HG03060 (cell line): ENCODE measurements around the gene EDC4.
"Not testable (repeated sequence)": the region's sequence is repeated elsewhere in the genome, so short reads cannot be mapped to it uniquely, and the experiment has no call there.

Source experiments
- ATAC-seq: cut with Tn5 transposase; IDR thresholded peaks from one replicate; pipeline ENCODE4 v1.9.1; 2021; ENCODE audit warnings: low read depth, moderate number of reproducible peaks; ENCODE audit not compliant: unreplicated experiment

Gene EDC4

GRCh38 chr16:67872631-67873434 lies at the start of gene EDC4:
Gene EDC4 (plus strand): TSS chr16:67873052. CDS start chr16:67873262, 210 bp downstream.
- peak; percentile 37 for ATAC-seq

- ATAC-seq = no peak
These were observed 47.7 kb upstream of the EDC4 start for GRCh38 chr16:67825119-67825518.

GRCh38 chr16:67825906-67826305 lies 46.9 kb upstream of the EDC4 start:
- ATAC-seq = no peak

GRCh38 chr16:67828651-67829050 lies 44.2 kb upstream of the EDC4 start:
- no peak for ATAC-seq

GRCh38 chr16:67833030-67833414 lies 39.8 kb upstream of the EDC4 start:
- ATAC-seq = no peak

GRCh38 chr16:67833415-67834241 lies 39.2 kb upstream of the EDC4 start:
- ATAC-seq = peak; percentile 96

- no peak for ATAC-seq
These were observed 38.6 kb upstream of the EDC4 start for GRCh38 chr16:67834242-67834614.

- ATAC-seq = not testable (repeated sequence)
These were observed 35.7 kb upstream of the EDC4 start for GRCh38 chr16:67837190-67837589.

- ATAC-seq = no peak
These were observed 35.0 kb upstream of the EDC4 start for GRCh38 chr16:67837811-67838210.

- ATAC-seq = no peak
These were observed 31.5 kb upstream of the EDC4 start for GRCh38 chr16:67841198-67841815.

- ATAC-seq = peak; percentile 61
These were observed 30.9 kb upstream of the EDC4 start, which contains the start of gene THAP11 for GRCh38 chr16:67841816-67842508. Gene THAP11 (plus strand): TSS chr16:67842320. CDS start chr16:67842555, 235 bp downstream.

GRCh38 chr16:67842509-67843342 lies 30.1 kb upstream of the EDC4 start:
- no peak for ATAC-seq

GRCh38 chr16:67843343-67843765 lies 29.5 kb upstream of the EDC4 start:
- ATAC-seq = no peak

GRCh38 chr16:67844497-67844896 lies 28.4 kb upstream of the EDC4 start:
- no peak for ATAC-seq

- ATAC-seq = no peak
These were observed 27.4 kb upstream of the EDC4 start for GRCh38 chr16:67845291-67846062.

- no peak for ATAC-seq
These were observed 26.9 kb upstream of the EDC4 start for GRCh38 chr16:67846063-67846319.

- peak; percentile 37 for ATAC-seq
These were observed 26.4 kb upstream of the EDC4 start, which contains the start of gene NUTF2 for GRCh38 chr16:67846320-67847063. Gene NUTF2 (plus strand): TSS chr16:67846933. CDS start chr16:67865131, 18,198 bp downstream.
